ENCODE data around the gene BCAT1. TPM values are rescaled to one million over a fixed set of nuclear protein-coding genes. Genes with fewer than 3 reads are reported as not detected.

The BCAT1 gene
- total RNA-seq, 1 donor from 2014 or later, result 103 TPM

Other genes with a start within 250 kb of the BCAT1 start
- 0.28 TPM in 1 of 2 replicates, not detected in the other for gene DNAI7, start 246.1 kb upstream of the BCAT1 start, total RNA-seq
- gene ETFRF1, start 246.1 kb upstream of the BCAT1 start, total RNA-seq, result 18.7 and 19.4 TPM in 2 replicates